GM18907 (cell line): ENCODE measurements around the gene GAL.

Experiments
- ATAC-seq: cut with Tn5 transposase; IDR thresholded peaks from one replicate; pipeline ENCODE4 v1.9.1; 2021; ENCODE audit warnings: mild to moderate bottlenecking, moderate library complexity; ENCODE audit not compliant: unreplicated experiment

The GAL gene

DNA sequence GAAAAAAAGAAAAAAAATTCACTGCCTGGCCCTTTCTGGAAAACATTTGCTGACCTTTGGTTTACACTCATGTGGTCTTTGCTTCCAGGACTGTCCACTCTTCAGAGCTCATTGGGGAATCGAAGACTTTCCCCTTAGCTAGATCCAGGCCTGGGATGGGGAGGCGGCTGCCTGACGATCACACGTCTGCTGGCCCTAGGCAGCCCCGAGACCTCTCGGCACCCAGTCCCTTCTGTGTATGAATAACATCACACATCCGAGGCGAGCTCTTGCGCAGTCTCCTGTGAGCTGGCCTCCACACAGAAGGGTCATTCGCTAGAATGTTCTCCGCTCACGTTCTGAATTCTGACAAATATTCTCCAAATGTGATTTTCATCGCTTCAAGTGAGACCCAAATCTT lies 25.7 kb upstream of the GAL start:
- ATAC-seq: no peak

DNA sequence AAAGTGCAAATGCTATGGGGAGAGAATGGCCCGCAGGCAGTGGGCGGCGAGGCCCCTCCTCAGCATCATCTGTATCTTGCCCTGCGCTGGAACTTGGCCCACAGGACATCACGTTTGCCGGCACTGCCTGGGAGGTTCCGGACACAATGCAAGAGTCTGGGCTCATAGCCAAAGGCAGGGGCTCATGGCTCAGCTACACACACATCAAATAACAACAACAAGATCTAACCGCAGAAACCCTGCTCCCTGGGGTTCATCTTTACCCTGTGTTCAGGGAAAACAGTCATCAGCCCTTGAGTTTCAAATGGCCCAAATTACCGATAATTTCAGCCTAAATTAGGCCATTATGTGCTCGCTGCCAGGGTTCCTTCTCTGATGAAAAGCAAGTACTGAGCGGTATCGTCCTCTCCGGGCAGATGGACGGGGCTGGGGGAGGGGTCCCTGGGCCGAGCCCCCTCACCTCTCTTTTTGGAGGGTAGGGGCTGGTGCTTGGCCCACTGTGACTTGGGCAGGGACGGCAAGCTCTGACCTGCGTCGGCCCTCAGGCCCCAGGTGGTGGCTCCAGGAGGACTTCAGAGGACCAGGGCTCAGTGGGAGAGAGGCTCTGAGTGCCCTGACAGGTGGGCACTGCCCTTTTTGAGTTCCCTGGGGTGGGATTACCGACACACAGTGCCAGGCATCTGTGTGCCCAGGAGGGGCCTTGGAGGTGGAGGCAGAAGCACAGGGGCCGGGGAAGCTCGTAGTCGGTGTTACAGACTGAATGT lies 25.0 kb upstream of the GAL start:
- ATAC-seq: no peak

DNA sequence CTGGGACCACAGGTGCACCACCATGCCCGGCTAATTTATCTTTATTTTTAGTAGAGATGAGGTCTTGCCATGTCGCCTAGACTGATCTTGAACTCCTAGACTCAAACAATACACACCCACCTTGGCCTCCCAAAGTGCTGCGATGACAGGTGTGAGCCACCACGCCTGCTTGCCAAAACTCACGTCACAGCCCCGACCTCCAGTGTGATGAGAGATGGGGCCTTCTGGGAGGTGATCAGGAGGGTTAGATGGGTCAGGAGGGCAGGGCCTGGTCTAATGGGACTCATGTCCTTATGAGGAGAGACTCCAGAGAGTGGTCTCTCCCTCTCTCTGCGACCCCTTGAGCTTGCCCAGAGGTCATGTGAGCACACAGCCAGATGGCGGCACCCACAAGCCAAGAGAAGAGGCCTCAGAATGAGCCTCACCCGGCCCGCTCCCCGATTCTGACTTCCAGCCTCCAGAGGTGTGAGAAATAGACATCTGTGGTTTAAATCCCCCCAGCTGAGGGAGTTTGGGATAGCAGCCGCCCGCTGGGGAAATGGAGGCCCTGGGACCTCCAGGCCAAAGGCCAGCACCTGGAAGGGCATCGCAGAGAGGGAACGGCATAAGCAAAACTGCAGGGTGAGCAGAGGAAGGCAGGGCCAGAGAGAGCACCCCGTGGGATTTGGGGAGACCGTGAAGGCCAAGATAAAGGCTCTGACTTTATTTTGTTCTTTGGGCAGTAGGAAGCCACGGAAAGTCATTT lies 24.1 kb upstream of the GAL start:
- ATAC-seq: no peak

DNA sequence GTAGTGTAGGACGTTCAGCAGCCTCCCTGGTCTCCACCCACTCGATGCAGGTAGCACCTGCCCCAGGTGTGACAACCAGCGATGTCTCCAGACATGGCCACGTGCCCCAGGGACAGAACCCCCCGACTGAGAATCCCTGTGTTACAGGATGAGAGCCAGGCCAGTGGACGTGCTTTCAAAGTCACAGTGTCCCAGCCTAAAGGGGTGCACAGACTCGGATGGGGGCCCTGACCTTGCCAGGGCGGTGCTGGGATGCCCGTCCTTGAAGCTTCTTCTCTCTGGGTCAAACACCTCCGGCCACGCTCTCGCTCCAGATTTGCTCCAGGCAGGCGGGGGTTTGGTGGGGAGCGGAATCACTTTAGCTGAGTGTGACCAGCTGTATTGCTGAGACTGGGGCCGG lies 23.3 kb upstream of the GAL start:
- ATAC-seq: no peak

GRCh38 chr11:68661697-68662603 lies 22.4 kb upstream of the GAL start:
- no peak for ATAC-seq

DNA sequence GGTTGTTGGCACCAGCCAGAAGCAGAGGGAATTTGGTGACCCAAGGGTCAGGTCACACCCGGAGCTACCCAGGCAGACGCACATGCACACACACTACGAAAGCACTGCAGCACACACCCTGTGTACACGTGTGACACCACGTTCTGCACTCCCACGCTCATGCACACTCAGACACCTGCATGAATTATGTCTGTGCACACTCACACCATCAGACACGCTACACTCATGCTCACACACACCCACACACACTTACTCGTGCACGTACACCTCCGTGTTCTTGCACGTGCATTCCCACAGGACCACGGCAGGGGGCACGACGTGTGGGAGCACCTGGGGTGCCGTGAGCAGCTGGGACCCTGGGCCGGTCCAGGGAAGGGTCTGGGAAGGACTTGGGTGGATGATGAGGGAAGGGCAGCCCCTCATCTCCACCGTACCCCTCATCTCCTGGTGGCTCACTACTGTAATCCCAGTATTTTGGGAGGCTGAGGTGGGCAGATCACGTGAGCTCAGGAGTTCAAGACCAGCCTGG lies 20.8 kb upstream of the GAL start:
- ATAC-seq: no peak

GRCh38 chr11:68664141-68664540 lies 20.2 kb upstream of the GAL start:
- no peak for ATAC-seq

- no peak for ATAC-seq
These were observed 19.4 kb upstream of the GAL start for GRCh38 chr11:68664906-68665305.

DNA sequence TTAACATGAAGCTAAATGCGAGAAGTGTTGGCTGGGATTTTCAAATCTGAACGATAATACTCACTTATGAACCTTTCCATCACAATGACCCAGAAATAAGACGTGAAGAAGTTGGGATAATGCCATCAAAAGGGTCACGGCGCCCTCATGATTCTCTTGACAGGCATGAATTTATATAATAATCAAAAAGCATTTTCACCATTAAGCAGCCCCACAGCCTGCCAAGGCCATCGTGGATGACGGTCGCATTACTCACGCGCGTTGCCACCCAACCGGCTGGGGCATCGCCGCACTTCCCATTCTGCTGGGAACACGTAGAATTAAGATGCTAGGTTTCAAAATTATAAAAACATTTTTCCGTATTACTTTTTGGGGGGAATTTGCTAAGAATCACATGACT lies 18.9 kb upstream of the GAL start:
- no peak for ATAC-seq

DNA sequence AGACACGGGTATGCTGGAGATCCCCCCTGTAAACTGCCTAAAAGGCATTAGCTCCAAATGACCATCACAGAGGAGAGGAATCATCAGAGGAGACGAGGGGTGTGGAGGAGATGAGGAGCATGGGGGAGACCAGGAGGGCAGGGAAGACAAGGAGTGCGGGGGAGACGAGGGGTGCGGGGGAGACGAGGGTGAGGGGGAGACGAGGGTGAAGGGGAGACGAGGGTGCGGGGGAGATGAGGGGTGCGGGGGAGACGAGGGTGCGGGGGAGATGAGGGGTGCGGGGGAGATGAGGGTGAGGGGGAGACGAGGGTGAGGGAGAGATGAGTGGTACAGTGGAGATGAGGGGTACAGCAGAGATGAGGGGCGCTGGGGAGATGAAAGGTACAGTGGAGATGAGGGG lies 17.5 kb upstream of the GAL start:
- ATAC-seq: no peak

DNA sequence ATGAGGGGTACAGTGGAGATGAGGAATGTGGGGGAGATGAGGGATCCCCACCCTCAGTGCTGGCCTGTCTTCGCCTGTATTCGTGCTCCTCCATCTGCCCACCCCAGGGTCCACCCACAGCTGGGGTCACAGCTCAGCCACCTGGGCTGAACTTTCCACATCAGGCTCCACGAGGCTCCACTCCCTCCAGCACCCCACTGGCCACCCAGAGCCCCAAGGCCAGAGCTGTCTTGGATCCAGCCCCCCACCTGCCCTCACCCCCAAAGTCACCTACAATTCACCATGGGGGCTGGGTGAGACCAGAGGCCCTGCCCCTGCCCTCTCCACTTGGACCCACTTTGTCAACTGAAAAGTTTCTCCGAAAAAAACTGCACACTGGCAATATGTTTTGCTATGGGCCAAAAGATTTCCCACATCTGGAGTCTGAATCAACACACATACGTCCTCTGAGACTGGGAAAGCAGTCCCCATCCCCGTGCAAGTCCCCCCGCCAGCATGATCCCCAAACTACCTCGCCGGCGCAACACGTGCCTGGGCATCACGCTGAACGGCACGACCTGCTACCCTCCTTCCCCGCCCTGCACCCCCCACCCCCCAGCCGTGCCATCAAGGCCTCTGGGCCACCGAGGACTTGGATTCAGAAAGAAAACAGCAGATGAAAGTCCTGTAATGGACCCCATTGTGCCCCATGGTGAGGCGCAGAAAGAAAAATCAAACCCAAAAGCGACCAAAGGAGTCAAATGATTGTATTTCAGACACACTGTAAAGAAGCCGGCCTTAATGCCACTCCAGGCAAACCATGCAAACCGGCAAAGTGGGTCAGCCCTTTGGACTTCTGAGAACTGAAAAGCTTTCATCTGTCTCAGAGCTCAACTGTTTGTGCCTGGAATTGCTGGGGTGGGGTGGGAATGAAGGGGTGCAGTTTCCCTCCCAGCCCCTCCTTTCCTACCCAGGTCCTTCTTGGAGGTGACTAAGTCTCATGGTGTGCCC lies 16.5 kb upstream of the GAL start:
- no peak for ATAC-seq

GRCh38 chr11:68669301-68670090 lies 14.8 kb upstream of the GAL start:
- no peak for ATAC-seq

GRCh38 chr11:68670208-68670992 lies 13.9 kb upstream of the GAL start:
- ATAC-seq: no peak

GRCh38 chr11:68673306-68673945 lies 10.9 kb upstream of the GAL start:
- no peak for ATAC-seq

DNA sequence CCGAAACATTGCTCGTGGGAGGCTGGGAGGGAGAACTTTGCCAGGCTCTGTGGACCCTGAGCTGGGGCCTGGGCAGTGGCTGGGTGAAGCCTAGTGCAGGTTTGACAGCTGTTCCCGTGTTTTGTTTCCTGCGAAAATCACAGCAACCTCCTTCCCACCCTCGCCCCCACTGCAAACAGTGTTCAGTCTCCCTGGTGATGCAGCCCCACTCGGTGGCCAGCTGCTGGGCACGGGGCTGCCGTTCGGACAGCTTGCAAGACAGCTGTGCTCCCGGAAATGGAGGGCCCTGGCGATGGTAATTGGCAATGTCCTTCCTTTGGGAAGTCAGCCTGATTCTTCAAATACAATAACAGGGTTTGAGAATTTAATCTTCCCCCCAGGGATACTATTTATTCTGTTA lies 10.4 kb upstream of the GAL start:
- ATAC-seq: no peak

- ATAC-seq: no peak
These were observed 9.9 kb upstream of the GAL start for GRCh38 chr11:68674461-68674860.

DNA sequence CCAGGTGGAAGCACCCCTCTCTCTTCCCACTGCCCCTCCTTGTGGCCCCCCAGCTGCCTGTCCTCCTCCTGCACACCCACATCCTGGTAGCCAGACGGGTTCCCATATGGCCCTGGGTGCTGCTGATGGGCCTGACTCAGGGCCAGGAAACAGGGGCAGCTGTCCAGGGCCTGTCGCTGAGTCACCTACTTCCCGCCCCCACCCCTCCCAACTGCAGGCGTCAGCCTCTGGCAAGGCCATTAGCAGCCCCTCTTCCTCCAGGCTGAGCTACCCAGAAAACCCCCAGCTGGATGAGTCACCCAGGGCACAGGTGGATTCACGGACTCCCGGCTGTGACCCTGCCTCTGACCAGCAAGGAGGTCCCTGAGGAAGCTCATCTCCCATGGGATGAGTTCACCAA lies 6.9 kb upstream of the GAL start:
- ATAC-seq: no peak

DNA sequence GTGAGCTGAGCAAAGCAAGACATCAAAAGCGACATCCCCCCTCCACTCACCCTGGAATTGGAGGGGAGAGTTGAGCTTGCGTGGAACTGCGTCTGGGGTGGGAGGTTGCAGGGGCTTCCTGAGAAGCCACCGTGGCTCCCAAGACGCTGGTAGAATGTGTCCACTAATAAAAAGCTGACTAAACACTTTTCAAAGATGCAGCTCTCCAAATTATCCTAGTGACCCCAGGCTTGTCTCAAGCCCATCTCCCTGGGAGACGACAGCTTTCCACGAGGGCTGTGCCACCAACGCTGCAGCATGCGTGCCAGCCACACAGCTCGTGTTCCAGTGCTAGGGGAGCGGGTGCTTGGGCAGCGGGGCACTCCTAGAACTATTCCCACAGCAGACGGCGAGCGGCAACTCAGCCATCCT lies 6.3 kb upstream of the GAL start:
- ATAC-seq: no peak
